DMS153 (cell line): ENCODE measurements around the gene SOSTDC1.

Source experiments
- DNase-seq: peaks from one replicate; lab custom pipeline; 2025; lab: John Stamatoyannopoulos, UW

SOSTDC1 gene

DNA sequence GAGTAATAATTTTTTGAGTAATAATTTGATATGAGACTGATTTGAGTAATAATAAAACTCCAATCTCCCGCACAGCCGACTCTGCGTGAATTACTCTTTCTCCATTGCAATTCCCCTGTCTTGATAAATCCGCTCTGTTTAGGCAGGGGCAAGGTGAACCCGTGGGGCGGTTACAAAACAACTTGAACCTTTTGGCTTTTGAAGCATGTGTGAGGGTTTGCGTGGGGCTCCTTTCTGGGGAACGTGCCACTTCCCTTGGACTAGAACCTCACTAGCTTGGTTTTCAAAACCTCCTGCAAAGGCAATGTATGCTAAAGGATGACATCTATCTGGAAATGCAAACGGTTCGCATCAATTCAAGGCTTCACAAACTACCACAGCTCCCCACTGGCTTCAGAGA, 45.7 kb downstream of the SOSTDC1 start:
- no peak for DNase-seq

DNA sequence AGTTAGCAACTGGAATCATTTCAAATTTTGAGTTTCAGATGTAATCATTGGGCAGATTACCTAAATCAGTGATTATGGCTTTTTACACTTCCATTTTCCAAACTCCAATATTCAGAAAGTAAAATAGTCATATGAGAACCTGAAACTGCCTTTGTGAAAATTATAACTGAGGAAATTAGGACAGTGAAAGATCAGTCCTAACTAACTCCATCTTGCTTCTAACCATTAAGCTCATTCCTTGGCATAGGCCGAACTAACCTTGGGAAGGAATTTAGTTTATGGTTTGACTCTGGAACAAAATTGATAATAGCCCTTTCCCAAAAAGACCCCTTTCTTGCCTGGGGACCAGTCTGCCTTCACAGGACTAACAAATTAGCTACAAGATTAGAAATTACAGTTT, 46.4 kb downstream of the SOSTDC1 start:
- no peak for DNase-seq

DNA sequence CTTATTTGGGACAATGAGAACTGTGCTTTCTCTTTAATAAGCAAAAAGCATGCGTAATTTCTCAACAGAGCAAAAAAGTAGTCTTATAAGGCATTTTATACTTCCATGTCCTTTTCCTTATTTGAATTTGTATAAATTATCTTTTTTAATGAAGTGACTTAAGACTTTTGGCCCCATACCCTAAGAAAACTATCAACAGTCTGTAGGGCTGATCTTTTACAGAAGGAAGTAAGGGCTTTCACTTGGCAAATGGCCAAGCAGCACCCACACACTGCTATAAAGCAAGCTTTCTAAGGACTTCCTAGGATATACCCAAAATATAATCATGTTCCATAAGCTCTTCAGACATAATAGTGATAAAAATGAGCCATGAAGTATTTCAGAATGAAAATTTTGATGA, 47.6 kb downstream of the SOSTDC1 start:
- DNase-seq = no peak

DNA sequence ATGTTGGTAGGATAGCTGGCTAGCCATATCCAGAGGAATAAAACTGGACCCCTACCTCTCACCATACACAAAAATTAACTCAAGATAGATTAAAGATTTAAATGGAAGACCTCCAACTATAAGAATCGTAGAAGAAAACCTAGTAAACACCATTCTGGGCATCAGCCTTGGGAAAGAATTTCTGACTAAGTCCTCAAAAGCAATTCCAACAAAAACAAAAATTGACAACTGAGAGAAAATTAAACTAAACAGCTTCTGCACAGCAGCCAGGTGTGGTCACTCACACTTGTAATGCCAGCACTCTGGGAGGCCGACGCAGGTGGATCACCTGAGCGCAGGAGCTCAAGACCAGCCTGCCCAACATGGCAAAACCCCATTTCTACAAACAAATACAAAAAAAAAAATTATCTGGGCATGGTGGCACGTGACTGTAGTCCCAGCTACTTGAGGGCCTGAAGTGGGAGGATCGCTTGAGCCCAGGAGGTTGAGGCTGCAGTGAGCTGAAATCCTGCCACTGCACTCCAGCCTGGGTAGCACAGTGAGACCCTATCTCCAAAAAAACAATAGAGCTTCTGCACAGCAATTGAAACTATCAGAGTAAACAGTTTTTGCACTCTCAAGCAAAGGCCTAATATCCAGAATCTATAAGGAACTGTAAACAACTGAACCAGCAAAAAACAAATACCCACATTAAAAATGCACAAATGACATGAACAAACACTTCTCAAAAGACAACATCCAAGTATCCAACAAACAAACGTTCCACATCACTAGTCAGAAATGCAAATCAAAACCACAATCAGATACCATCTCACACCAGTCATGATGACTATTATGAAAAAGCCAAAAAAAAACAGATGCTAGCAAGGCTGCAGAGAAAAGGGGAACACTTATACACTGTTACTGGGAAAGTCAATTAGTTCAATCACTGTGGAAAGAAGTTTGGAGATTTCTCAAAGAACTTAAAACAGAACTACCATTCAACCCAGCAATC, 49.0 kb downstream of the SOSTDC1 start:
- DNase-seq = no peak

DNA sequence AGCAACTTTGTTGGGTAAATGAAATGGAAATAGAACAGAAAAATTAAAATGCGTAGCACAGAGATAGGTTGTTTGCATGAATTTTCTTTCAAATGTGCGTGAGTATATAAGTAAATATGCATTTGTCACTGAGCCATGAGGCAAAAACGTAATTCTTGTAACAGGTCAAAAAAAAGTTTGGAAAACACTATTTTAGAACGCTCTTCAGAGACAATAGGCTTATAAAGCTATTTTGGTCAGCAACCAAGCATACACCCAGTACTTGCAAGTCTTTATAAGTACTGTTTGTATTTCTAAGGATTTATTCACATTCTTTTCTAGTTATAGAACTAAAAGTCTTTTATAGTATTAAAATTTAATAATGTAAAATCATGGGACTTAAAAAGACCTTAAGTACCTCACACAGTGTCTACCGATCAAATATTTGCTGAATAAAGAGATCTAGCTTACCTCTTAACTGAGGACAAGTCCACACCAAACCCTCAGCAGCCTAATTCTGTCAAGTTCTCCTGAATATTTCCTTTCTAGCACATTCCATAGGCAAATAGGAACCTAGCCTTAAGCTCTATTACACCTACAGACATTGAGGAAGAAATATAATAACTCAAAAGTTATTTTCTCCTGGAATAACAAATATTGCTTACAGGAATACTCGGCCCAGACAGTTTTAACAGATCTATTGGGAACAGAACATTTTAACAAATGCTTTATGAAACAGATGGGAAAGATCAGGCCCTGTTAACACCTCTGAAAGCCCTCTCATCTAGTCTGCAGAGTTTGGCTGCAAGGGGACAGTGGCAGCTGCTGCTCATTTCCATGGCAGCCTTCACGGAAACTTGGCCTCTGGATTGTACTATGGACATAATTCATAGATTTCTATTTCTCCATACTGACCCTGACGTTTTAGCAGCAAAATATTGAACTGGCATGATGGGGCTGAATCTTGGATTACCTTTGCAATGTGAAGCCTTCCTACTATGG, 53.0 kb downstream of the SOSTDC1 start:
- no peak for DNase-seq
